Keratinocyte (primary cell): ENCODE measurements around the gene URB2. TPM values are rescaled to one million over a fixed set of nuclear protein-coding genes. Genes with fewer than 3 reads are reported as not detected.

Source experiments
- DNase-seq: peaks from one replicate; pipeline ENCODE4 v3.0.0-alpha.2; 2011; ENCODE audit warnings: low read depth, missing footprints, low spot score
- FAIRE-seq: peaks from 2 replicates; lab custom pipeline; 2011; peaks lifted over from hg19 to GRCh38; lab: Jason Lieb, UNC
- H2AFZ ChIP-seq: 2 replicates; pipeline ENCODE4 v1.6.0; 2012; ENCODE audit warnings: low read length, control low read depth, inconsistent platforms; ENCODE audit not compliant: control insufficient read depth
- H3K27ac ChIP-seq: 2 replicates; pipeline ENCODE4 v1.5.1; 2011; ENCODE audit warnings: low read length; ENCODE audit not compliant: control insufficient read depth, insufficient read depth
- H3K27me3 ChIP-seq: 3 replicates; pipeline ENCODE4 v1.6.0; 2011; ENCODE audit warnings: low read length; ENCODE audit not compliant: control insufficient read depth, insufficient read depth; ENCODE audit errors: extremely low read depth
- H3K36me3 ChIP-seq, 2 experiments: 2 replicates in 1 of 2; 3 replicates in 1 of 2; pipeline ENCODE4 v1.5.1; 2011; ENCODE audit warnings: low read length in 2 of 2, mild to moderate bottlenecking in 1 of 2; ENCODE audit not compliant: control insufficient read depth in 2 of 2, insufficient read depth in 2 of 2; ENCODE audit errors: extremely low read depth in 1 of 2
- H3K4me1 ChIP-seq: 3 replicates; pipeline ENCODE4 v1.5.1; 2011; ENCODE audit warnings: low read length; ENCODE audit not compliant: control insufficient read depth, insufficient read depth; ENCODE audit errors: extremely low read depth
- H3K4me2 ChIP-seq: 3 replicates; pipeline ENCODE4 v1.6.0; 2011; ENCODE audit warnings: low read depth, low read length; ENCODE audit not compliant: control insufficient read depth, insufficient read depth; ENCODE audit errors: extremely low read depth
- H3K4me3 ChIP-seq, 3 experiments: fragments of 200-600 bp in 1 of 3; sonication (generic) in 1 of 3; 2 replicates in 2 of 3; 3 replicates in 1 of 3; pipeline ENCODE4 v1.5.1; 2011 to 2016; ENCODE audit warnings: low read length in 3 of 3, mild to moderate bottlenecking in 3 of 3, control low read depth in 2 of 3, inconsistent platforms in 1 of 3, low read depth in 1 of 3, mixed read lengths in 1 of 3, mixed run types in 1 of 3, moderate library complexity in 1 of 3; ENCODE audit not compliant: control insufficient read depth in 2 of 3, insufficient read depth in 2 of 3; ENCODE audit errors: extremely low read depth in 1 of 3
- H3K79me2 ChIP-seq: 2 replicates; pipeline ENCODE4 v1.6.0; 2012; ENCODE audit warnings: low read length; ENCODE audit not compliant: control insufficient read depth, insufficient read depth
- H3K9ac ChIP-seq: 3 replicates; pipeline ENCODE4 v1.6.0; 2011; ENCODE audit warnings: low read length; ENCODE audit not compliant: control insufficient read depth, insufficient read depth; ENCODE audit errors: extremely low read depth
- H3K9me1 ChIP-seq: 3 replicates; pipeline ENCODE4 v1.6.0; 2011; ENCODE audit warnings: low read length; ENCODE audit not compliant: control insufficient read depth, insufficient read depth; ENCODE audit errors: extremely low read depth
- H3K9me3 ChIP-seq: 2 replicates; pipeline ENCODE4 v1.5.1; 2012; ENCODE audit warnings: low read depth, low read length; ENCODE audit not compliant: control insufficient read depth
- H4K20me1 ChIP-seq: 3 replicates; pipeline ENCODE4 v1.6.0; 2011; ENCODE audit warnings: low read length; ENCODE audit not compliant: control insufficient read depth, insufficient read depth; ENCODE audit errors: extremely low read depth
- CTCF ChIP-seq, 3 experiments: IDR thresholded peaks in 1 of 3; conservative IDR thresholded peaks in 1 of 3; optimal IDR thresholded peaks in 1 of 3; 2 replicates in 2 of 3; 3 replicates in 1 of 3; pipeline versions ENCODE3 to v1.5.1; 2011; ENCODE audit warnings: low read length in 3 of 3, mild to moderate bottlenecking in 3 of 3, moderate library complexity in 2 of 3, control low read depth in 1 of 3, inconsistent platforms in 1 of 3; ENCODE audit not compliant: insufficient read depth in 2 of 3; ENCODE audit errors: extremely low read depth in 1 of 3
- EZH2 ChIP-seq: IDR thresholded peaks from one replicate; pipeline ENCODE4 v1.6.1; 2012; ENCODE audit warnings: inconsistent platforms, mild to moderate bottlenecking, low read length, moderate library complexity
- dilution Hi-C: fragments of 300-500 bp; cut with MboI; formaldehyde crosslinking; loops from one replicate; pipeline ENCODE4 v1.7.0; 2020; ENCODE audit warnings: low sequenced_read_pairs; ENCODE audit not compliant: extremely low pct_ligation_motif_present
- polyA plus RNA-seq, 5 experiments: library from polyadenylated mRNA; depleted of rRNA in 3 of 5; stranded (reverse) in 3 of 5; stranded (forward) in 1 of 5; unstranded in 1 of 5; fragments of >200 nt; gene quantifications; 1 replicate in 1 of 5; 2 replicates in 3 of 5; 3 replicates in 1 of 5; pipeline versions ENCODE4 v1.2.1 to v1.2.3, GENCODE V29; 2011 to 2012; ENCODE audit warnings: missing spikeins in 2 of 5, low read depth in 1 of 5, low replicate concordance in 1 of 5

Gene URB2
- polyA plus RNA-seq, 1 donor (not counting 4 experiments of a cell fraction or from before 2014, with no cell fraction given) = 8.5 TPM

- FAIRE-seq (no peak), DNase-seq (no peak)
- TF ChIP-seq CTCF (optimal IDR thresholded peaks at IDR 0.05 in 1 of 3, IDR thresholded peaks at IDR 0.05 in 1 of 3, conservative IDR thresholded peaks at IDR 0.05 in 1 of 3; ENCODE audit: extremely low read depth in 1 of 3, insufficient read depth in 2 of 3, low read length in 3 of 3) (no peak), EZH2 (no peak)
- H2AFZ ChIP-seq = no peak overlapping the region
- no peak overlapping the region for H3K27ac ChIP-seq
- no peaks in the 10 kb centered on the region for H3K4me1 ChIP-seq
- H3K9ac ChIP-seq = no peak overlapping the region
- H3K9me1 ChIP-seq = no peaks in the 10 kb centered on the region
- no peak overlapping the region for H3K4me2 ChIP-seq
- no peak overlapping the region for H3K4me3 ChIP-seq
- no peaks in the 10 kb centered on the region for H4K20me1 ChIP-seq
- H3K79me2 ChIP-seq = no peaks in the 10 kb centered on the region
- no peaks in the 10 kb centered on the region for H3K27me3 ChIP-seq
- H3K36me3 ChIP-seq = no peaks in the 10 kb centered on the region
- dilution Hi-C loops = no loop called here
- H3K9me3 ChIP-seq = no peaks in the 10 kb centered on the region
Measured at GRCh38 chr1:229694053-229694693, 68.1 kb downstream of the URB2 start.

- H3K27me3 ChIP-seq = no peaks in the 10 kb centered on the region
- no peaks in the 10 kb centered on the region for H3K4me1 ChIP-seq
Measured at GRCh38 chr1:229696385-229696784, 70.3 kb downstream of the URB2 start.

More at GRCh38 chr1:229696385-229696784, 70.3 kb downstream of the URB2 start:
- Histone ChIP-seq H3K9me3 (no peaks in the 10 kb centered on the region), H3K4me3 (no peak overlapping the region), H2AFZ (no peak overlapping the region), H3K79me2 (no peaks in the 10 kb centered on the region), H3K27ac (no peak overlapping the region), H3K36me3 (no peaks in the 10 kb centered on the region), H3K9me1 (no peaks in the 10 kb centered on the region), H4K20me1 (no peaks in the 10 kb centered on the region), H3K4me2 (no peak overlapping the region), H3K9ac (no peak overlapping the region)
- FAIRE-seq = no peak
- dilution Hi-C loops = no loop called here
- no peak for DNase-seq
- no peak for TF ChIP-seq EZH2
- TF ChIP-seq CTCF (optimal IDR thresholded peaks at IDR 0.05 in 1 of 3, IDR thresholded peaks at IDR 0.05 in 1 of 3, conservative IDR thresholded peaks at IDR 0.05 in 1 of 3; ENCODE audit: extremely low read depth in 1 of 3, insufficient read depth in 2 of 3, low read length in 3 of 3) = no peak
